Kidney epithelial cell (primary cell): ENCODE data around the gene SRL. TPM values are rescaled to one million over a fixed set of nuclear protein-coding genes. Genes with fewer than 3 reads are reported as not detected.

Experiments used
- DNase-seq: peaks from one replicate; pipeline ENCODE4 v3.0.0-alpha.2; 2010; ENCODE audit warnings: low read depth
- H3K27me3 ChIP-seq: 2 replicates; pipeline ENCODE4 v1.6.0; 2011; ENCODE audit warnings: low read length; ENCODE audit not compliant: control insufficient read depth, insufficient read depth
- H3K36me3 ChIP-seq: 2 replicates; pipeline ENCODE4 v1.5.1; 2011; ENCODE audit warnings: low read length; ENCODE audit not compliant: control insufficient read depth, insufficient read depth
- H3K4me3 ChIP-seq: 2 replicates; pipeline ENCODE4 v1.5.1; 2011; ENCODE audit warnings: low read depth, mild to moderate bottlenecking, control low read depth, low read length
- CTCF ChIP-seq: IDR thresholded peaks from 2 replicates; pipeline ENCODE4 v1.5.1; 2011; ENCODE audit warnings: mild to moderate bottlenecking, moderate library complexity, low read length, control low read depth, inconsistent platforms; ENCODE audit not compliant: insufficient read depth, poor library complexity, severe bottlenecking
- total RNA-seq: library from RNA; depleted of rRNA; stranded (reverse); fragments of >200 nt; gene quantifications from 2 replicates; pipeline ENCODE4 v1.2.3, GENCODE V29; 2015

The SRL gene
- total RNA-seq, 1 donor from 2014 or later = not detected

DNA sequence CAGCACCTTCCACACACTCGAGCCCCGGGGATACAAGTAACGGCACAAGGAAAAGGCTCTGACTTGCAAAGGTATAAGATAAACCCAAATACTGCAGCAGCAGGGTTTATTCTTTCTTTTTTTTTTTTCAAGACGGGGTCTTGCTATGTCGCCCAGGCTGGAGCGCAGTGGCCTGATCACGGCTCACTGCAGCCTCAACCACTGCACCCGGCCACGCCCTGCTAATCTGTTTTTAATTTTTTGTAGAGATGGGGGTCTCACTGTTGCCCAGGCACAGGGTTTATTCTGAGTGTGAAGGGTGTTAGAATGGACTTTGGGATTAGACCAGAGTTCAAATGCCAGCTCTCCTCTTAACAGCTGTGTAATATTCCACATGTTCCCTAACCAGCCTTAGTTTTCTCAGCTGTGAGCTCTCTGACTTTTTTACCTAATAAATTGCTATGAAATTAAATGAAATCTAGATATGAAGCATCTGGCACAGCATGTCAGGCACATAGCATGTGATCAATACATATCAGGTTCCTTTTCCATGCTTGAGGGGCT lies 63.3 kb downstream of the SRL start:
- Histone ChIP-seq H3K4me3 (no peak overlapping the region), H3K36me3 (no peaks in the 10 kb centered on the region), H3K27me3 (no peaks in the 10 kb centered on the region)
- DNase-seq = no peak
- no peak for TF ChIP-seq CTCF

DNA sequence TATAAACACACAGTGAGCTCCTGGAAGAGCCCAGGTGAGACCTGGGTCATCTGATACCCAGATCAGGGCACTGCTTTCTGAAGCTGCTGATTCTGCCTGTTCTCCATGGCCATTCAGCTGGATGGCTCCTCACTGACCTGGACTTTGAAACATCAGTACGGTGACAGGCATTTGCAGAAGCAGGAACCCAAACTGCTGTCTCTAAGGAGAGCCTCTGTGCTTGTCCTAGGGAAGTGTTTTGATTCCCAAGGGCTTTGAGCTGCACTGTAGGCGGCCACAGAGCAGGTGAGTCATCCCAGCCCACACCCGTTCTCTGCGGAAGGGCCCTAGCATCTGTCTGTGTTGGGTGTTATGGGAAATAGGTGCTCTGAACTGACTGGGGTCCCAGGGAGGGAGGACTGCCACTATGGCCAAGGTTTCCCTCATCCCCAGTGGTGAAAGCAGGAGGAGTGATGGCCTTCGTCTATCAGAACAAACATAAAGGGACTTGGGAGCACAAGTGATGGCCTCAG lies 64.9 kb downstream of the SRL start:
- DNase-seq = peak; percentile 29
- TF ChIP-seq CTCF = no peak

DNA sequence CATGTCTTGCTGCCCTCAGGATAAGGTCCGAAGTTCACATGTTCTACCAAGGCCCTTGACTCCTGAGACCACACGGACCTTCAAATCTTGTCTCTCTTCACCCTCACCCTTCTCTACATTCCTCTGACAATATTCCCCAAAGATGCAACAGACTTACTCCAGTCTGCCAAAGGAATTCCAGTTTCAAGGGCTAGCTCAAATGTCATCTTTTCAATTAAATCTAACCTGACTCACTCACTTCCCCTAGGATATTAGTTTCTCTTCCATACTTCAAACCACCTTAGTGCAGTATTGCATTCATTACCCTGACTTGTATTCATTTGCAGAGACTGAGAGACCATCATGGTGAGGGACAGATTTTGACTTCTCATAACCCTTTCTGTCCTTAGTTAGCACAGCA lies 66.0 kb downstream of the SRL start:
- Histone ChIP-seq H3K27me3 (no peaks in the 10 kb centered on the region), H3K36me3 (no peaks in the 10 kb centered on the region), H3K4me3 (no peak overlapping the region)
- DNase-seq = no peak
- TF ChIP-seq CTCF = no peak

More for the DNA sequence above, 64.9 kb downstream of the SRL start:
- no peaks in the 10 kb centered on the region for H3K36me3 ChIP-seq
- H3K27me3 ChIP-seq = no peaks in the 10 kb centered on the region
- no peak overlapping the region for H3K4me3 ChIP-seq

- Histone ChIP-seq H3K4me3 (no peak overlapping the region), H3K36me3 (no peaks in the 10 kb centered on the region), H3K27me3 (no peaks in the 10 kb centered on the region)
- no peak for DNase-seq
- TF ChIP-seq CTCF = no peak
Measured at GRCh38 chr16:4172070-4172469, 69.8 kb downstream of the SRL start.

DNA sequence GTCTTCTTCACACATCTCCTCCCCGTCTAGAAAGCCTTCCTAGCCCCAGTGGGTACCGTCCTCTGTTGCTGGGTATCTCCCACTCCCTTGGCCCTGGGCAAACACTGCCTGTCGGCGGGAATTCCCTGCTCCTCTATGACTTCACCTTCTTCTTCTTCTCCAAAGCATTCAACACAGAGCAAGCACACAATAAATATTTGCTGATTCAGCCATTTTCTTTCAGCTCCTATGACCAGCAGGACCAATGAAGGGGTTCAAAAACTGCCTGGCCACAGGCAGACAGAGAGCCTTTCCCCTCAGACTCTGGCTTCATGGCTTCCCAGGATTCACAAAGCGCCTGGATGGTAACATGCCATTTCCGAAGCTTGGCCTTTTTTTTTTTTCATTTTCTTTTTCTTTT lies 72.5 kb downstream of the SRL start:
- TF ChIP-seq CTCF = no peak
- no peak for DNase-seq
- Histone ChIP-seq H3K4me3 (no peak overlapping the region), H3K36me3 (no peaks in the 10 kb centered on the region), H3K27me3 (no peaks in the 10 kb centered on the region)

- TF ChIP-seq CTCF = no peak
- Histone ChIP-seq H3K36me3 (no peaks in the 10 kb centered on the region), H3K4me3 (no peak overlapping the region), H3K27me3 (no peaks in the 10 kb centered on the region)
- DNase-seq = no peak
Measured at GRCh38 chr16:4166821-4167220, 75.1 kb downstream of the SRL start.
